Islet of Langerhans (tissue), 1 donor: ENCODE data around the gene OGA.

Source experiments
- FAIRE-seq: peaks from one replicate; lab custom pipeline; 2011; peaks lifted over from hg19 to GRCh38; lab: Jason Lieb, UNC

Gene OGA

GRCh38 chr10:101758858-101759257, 59.4 kb downstream of the OGA start:
- FAIRE-seq: no peak

DNA sequence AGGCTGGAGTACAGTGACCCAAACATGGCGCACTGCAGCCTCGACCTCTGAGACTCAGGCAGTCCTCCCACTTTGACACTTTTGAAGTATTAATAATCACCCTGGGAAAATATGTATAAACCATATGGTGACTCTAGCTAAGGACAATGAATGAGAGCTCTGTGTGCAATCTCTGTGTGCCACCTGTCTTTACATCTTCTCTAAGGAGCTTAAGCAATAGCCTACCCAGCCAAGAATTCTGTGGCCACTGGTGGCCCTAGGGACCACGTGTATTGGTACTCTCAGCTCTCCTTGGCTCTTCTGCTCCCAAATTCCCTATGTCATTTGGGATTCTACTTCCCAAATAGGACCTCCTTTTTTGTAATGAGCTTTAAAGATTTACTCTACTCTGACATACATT, 66.0 kb downstream of the OGA start:
- FAIRE-seq: no peak

DNA sequence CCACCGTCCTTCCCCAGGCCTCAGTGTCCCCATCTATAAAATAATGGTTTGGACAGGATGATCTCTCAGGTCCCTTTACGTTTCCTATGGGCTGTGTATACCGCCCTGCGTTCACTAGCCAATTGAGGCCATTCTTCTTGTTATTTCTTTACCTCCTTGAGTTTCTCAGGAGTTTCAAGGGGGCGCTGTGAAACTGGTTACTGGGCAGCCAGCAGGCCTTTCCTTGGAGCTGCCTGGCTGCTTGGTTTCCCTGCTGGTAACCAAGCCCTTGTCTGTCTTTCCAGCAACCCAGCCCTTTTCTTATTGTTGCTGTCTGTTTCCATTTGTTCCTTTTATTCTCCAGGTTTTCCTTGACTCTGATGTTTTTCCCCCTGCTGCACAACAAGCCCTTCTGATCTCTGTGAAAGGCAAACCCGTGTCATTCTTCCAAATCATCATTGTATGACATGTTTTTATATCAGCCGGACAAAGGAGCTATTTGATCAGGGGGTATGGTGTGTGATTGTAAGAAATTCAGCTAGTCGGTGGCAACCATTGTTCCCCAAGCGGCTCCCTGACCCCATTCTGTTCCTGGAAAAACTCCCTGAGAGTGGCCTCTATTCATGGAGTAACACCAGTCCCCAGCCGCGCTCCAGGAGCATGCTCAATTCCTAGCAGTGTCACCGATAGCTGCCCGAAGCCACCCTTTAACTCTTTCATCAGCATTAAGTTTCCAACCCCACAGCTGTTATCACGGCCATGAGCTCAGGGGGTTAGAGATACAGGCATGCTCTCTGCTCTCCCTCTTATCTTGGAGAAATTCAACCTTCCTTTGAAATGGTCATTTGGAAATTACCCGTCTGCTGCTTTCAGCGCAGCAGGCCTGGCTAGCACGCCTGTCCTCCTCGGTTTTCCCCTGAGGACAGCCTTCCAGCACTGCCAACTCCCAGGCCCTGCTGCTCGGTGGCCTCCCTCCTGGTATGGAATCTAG, 68.9 kb downstream of the OGA start:
- no peak for FAIRE-seq

DNA sequence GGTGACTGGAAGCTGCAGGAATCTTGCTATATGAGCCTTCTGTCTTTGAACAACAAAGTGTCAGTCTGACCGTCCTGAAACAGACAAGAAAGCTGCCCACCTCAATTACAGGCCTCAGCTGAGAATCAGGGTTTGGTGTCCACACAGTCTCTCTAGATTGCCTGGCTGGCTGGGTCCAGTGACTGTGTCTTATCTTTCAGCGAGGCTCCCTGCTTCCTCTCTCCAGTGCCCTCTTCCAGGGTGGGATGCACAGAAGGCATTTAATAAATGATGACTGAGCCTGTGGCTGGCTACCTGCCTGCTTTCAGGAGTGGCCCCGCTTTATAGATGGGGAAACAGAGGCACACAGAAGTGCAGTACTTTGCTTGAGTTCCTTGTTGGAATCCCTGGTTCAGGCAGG, 69.7 kb downstream of the OGA start:
- no peak for FAIRE-seq

GRCh38 chr10:101745074-101745696, 73.1 kb downstream of the OGA start:
- FAIRE-seq: no peak

GRCh38 chr10:101744267-101744666, 74.0 kb downstream of the OGA start:
- FAIRE-seq: no peak

- no peak for FAIRE-seq
These were observed 76.3 kb downstream of the OGA start for GRCh38 chr10:101741938-101742337.

GRCh38 chr10:101736666-101737065, 81.6 kb downstream of the OGA start:
- FAIRE-seq: no peak
